HEK293T (cell line): Measurements from ENCODE around the gene DOK3.

ENCODE experiments used
- CTCF ChIA-PET: fragments of 350-600 bp; formaldehyde crosslinking; extraction: SDS; loops from one replicate; lab custom pipeline; 2021; ENCODE audit warnings: antibody characterized with exemption, inconsistent platforms; lab: Yijun Ruan, JAX
- POLR2A ChIA-PET: fragments of 350-600 bp; formaldehyde crosslinking; extraction: SDS; loops from one replicate; lab custom pipeline; 2020; ENCODE audit warnings: antibody characterized with exemption, inconsistent platforms; lab: Yijun Ruan, JAX
- DNase-seq: peaks from one replicate; pipeline ENCODE4 v3.0.0; 2012; ENCODE audit warnings: mixed read lengths; ENCODE audit errors: extremely low spot score
- ARNT ChIP-seq: fragments of 450-650 bp; IDR thresholded peaks from 2 replicates; pipeline ENCODE4 v1.6.1; 2017; ENCODE audit warnings: mild to moderate bottlenecking
- BHLHE40 ChIP-seq: fragments of 450-650 bp; IDR thresholded peaks from 2 replicates; pipeline ENCODE4 v1.6.1; 2016; ENCODE audit warnings: mild to moderate bottlenecking, moderate library complexity, borderline replicate concordance
- CTBP1 ChIP-seq: fragments of 450-650 bp; IDR thresholded peaks from 2 replicates; pipeline ENCODE4 v1.6.1; 2016; ENCODE audit warnings: borderline replicate concordance
- ELF4 ChIP-seq: fragments of 450-650 bp; IDR thresholded peaks from 2 replicates; pipeline ENCODE4 v1.6.1; 2017; ENCODE audit warnings: antibody characterized with exemption
- FOXA1 ChIP-seq: fragments of 450-650 bp; IDR thresholded peaks from 2 replicates; pipeline ENCODE4 v1.6.1; 2016; ENCODE audit warnings: mild to moderate bottlenecking
- FOXK2 ChIP-seq: fragments of 450-650 bp; IDR thresholded peaks from 2 replicates; pipeline ENCODE4 v1.6.1; 2016; ENCODE audit warnings: mild to moderate bottlenecking
- FOXM1 ChIP-seq: fragments of 450-650 bp; IDR thresholded peaks from 2 replicates; pipeline ENCODE4 v1.6.1; 2017; ENCODE audit warnings: mild to moderate bottlenecking, borderline replicate concordance
- HDGF ChIP-seq: fragments of 450-650 bp; IDR thresholded peaks from 2 replicates; pipeline ENCODE4 v1.6.1; 2017; ENCODE audit warnings: antibody characterized with exemption, borderline replicate concordance
- L3MBTL2 ChIP-seq: fragments of 450-650 bp; conservative IDR thresholded peaks from 2 replicates; pipeline ENCODE4 v1.6.1; 2016; ENCODE audit warnings: mild to moderate bottlenecking
- LEF1 ChIP-seq: fragments of 450-650 bp; IDR thresholded peaks from 2 replicates; pipeline ENCODE4 v1.6.1; 2017; ENCODE audit warnings: mild to moderate bottlenecking, borderline replicate concordance
- NFRKB ChIP-seq: fragments of 450-650 bp; IDR thresholded peaks from 2 replicates; pipeline ENCODE4 v1.6.1; 2016; ENCODE audit warnings: mild to moderate bottlenecking, moderate library complexity
- SP1 ChIP-seq: fragments of 450-650 bp; IDR thresholded peaks from 2 replicates; pipeline ENCODE4 v1.6.1; 2017
- SUZ12 ChIP-seq: fragments of 450-650 bp; IDR thresholded peaks from 2 replicates; pipeline ENCODE4 v1.6.1; 2016; ENCODE audit warnings: mild to moderate bottlenecking
- TARDBP ChIP-seq: fragments of 450-650 bp; IDR thresholded peaks from 2 replicates; pipeline ENCODE4 v1.6.1; 2016
- ZNF384 ChIP-seq: fragments of 450-650 bp; IDR thresholded peaks from 2 replicates; pipeline ENCODE4 v1.6.1; 2016
- TF ChIP-seq, protein P1 (sequence below): fragments of 450-650 bp; IDR thresholded peaks from 2 replicates; pipeline ENCODE4 v1.6.1; 2016

The DOK3 gene

DNA sequence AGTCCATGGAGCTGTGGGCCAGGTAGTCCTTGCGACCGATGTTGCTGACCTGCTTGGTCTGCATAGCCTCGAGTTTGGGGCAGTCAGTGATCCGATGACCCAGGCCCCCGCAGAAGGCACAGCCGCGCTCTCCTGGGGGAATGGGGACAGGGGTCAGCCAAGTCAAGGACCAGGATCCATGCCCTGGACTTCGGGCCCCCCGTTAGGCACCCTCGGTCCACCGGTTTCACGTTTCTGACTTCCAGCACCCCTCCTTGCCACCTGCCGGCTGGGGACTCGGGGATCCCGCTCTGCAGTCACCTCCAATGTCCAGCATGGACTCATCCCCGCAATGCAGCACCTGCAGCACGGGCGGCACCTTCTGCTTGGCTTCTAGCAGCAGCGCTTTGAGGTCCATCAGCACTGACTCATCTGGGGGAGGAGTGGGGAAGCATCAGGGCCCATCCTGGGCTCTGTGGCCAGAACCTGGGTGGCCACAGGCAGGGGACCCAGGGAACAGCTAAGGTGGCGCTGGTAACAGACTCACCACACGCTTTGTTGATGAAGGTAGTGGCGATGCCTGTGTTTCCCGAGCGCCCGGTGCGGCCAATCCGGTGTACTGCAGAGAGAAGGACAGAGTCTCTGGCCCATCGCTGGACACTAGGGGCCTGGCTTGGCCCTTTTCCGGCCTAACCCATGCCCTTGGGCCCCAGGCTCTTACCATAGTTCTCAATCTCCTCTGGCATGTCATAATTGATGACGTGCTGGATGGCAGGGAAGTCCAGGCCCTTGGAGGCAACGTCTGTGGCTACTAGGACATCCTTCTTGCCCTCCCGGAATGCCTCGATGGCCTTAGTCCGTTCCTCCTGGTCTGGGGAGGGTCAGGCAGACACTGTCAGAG is 2.4 kb upstream of the DOK3 start:
- CTCF ChIA-PET = interaction anchor here (1.5 kb wide), 2 partner anchors 11 to 55 kb away, joined by 3 to 5 read pairs; no protein-coding TSS in a partner anchor

DNA sequence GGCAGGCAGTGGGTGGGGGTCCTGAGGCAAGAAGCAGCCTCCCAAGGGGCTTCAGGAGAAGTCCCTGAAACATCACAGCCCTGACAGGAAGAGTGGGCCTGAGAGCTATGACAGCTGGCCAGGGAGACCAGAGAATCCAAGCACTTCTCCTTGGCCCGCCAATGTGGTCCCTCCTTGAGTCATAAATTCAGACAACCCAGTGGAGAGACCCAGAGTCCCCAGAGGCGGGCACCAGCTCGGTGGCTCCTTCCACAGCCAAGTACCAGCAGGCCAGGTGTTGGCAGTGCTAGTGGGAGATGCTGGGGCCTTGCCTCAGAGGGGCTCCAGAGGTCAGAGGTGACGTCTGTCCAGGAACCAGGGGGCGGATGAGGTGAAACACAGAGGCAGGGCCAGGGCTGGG is 1.6 kb upstream of the DOK3 start:
- no peak for DNase-seq
- TF ChIP-seq FOXM1 (no peak), ZNF384 (no peak)
- ChIA-PET POLR2A (interaction anchor here (1.0 kb wide), 1 partner anchor 14 kb away, joined by 5 read pairs; the partner anchor contains the start of gene PDLIM7), CTCF (interaction anchor here (1.5 kb wide), 2 partner anchors 10 to 54 kb away, joined by 3 to 5 read pairs; no protein-coding TSS in a partner anchor)

More for the DNA sequence above, 2.4 kb upstream of the DOK3 start:
- no peak for TF ChIP-seq NFRKB
- no peak for TF ChIP-seq HDGF
- TF ChIP-seq ZNF384 = no peak
- TF ChIP-seq TARDBP = no peak
- TF ChIP-seq L3MBTL2 = no peak
- no peak for TF ChIP-seq BHLHE40
- no peak for TF ChIP-seq FOXK2
- TF ChIP-seq SUZ12 = no peak
- TF ChIP-seq FOXA1 = no peak
- TF ChIP-seq ELF4 = no peak
- TF ChIP-seq, protein P1, sequence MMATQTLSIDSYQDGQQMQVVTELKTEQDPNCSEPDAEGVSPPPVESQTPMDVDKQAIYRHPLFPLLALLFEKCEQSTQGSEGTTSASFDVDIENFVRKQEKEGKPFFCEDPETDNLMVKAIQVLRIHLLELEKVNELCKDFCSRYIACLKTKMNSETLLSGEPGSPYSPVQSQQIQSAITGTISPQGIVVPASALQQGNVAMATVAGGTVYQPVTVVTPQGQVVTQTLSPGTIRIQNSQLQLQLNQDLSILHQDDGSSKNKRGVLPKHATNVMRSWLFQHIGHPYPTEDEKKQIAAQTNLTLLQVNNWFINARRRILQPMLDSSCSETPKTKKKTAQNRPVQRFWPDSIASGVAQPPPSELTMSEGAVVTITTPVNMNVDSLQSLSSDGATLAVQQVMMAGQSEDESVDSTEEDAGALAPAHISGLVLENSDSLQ = no peak
- no peak for TF ChIP-seq FOXM1
- TF ChIP-seq ARNT = no peak
- no peak for TF ChIP-seq SP1
- TF ChIP-seq CTBP1 = no peak
- TF ChIP-seq LEF1 = no peak
- POLR2A ChIA-PET = no interaction called here
- no peak for DNase-seq

DNA sequence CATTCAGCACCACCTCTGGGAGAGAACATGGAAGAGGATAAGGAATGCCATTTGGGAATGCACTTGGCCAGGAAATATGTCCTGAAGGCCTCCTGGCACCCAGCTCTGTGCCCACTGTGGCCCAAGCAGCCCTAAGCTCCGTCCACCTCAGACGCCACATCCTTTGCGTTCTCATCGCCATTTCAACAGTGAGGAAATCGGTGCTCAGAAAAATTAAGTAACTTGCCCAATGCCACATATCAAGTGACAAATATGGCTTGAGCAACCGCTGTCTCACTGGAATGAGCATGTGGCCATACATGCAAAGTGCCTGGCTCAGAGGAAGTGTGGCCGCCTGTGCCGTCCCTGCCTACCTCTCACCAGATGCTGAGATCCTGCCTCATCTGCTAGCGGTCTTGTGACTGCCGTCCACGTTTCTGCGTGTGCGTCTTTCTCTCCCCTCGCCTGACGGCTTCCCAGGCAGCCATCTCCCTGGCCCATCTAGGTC is 984 bp upstream of the DOK3 start:
- DNase-seq = no peak
- POLR2A ChIA-PET = interaction anchor here (1.0 kb wide), 1 partner anchor 13 kb away, joined by 5 read pairs; the partner anchor contains the start of gene PDLIM7
- no peak for TF ChIP-seq SP1
- TF ChIP-seq, protein P1 = no peak
- TF ChIP-seq ELF4 = no peak
- no peak for TF ChIP-seq TARDBP
- no peak for TF ChIP-seq FOXK2
- no peak for TF ChIP-seq CTBP1
- TF ChIP-seq HDGF = no peak
- no peak for TF ChIP-seq LEF1
- TF ChIP-seq FOXA1 = no peak
- TF ChIP-seq ARNT = no peak
- no peak for TF ChIP-seq L3MBTL2
- no peak for TF ChIP-seq NFRKB
- TF ChIP-seq BHLHE40 = no peak
- no peak for TF ChIP-seq FOXM1
- no peak for TF ChIP-seq ZNF384
- no peak for TF ChIP-seq SUZ12
- CTCF ChIA-PET = interaction anchor here (1.5 kb wide), 2 partner anchors 9 to 53 kb away, joined by 3 to 5 read pairs; no protein-coding TSS in a partner anchor

DNA sequence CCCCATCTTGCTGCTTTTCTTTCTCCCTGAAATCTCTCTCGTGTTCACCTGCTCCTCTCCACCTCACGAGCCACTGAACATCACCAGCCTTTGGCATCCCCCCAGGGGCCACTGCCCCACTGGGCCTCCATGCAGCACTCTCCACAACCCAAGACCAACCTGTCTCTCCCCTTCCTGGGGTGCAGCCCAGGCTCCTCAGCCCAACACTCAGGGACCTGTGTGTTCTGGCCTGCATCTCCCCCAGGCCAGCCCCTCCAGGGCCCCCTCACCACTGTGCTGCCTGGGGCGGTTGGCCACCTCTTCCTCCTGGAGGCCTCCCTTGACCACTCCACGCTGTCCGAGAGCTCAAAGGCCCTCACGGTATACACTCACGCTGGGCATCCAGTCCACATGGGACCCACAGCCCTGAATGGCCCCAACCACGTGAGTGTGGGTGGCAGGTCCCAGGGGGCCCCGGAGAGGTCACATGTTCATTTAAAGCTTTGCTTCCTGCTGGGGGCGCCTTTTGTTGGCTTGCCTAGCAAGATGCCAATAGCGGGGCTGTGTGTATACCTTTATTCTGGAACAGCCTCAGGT is 453 bp upstream of the DOK3 start:
- TF ChIP-seq FOXK2 = no peak
- TF ChIP-seq BHLHE40 = no peak
- TF ChIP-seq TARDBP = no peak
- TF ChIP-seq HDGF = no peak
- TF ChIP-seq SP1 = no peak
- TF ChIP-seq FOXM1 = no peak
- no peak for TF ChIP-seq CTBP1
- TF ChIP-seq LEF1 = no peak
- TF ChIP-seq ZNF384 = no peak
- TF ChIP-seq, protein P1 = no peak
- TF ChIP-seq NFRKB = no peak
- TF ChIP-seq ARNT = no peak
- no peak for TF ChIP-seq FOXA1
- TF ChIP-seq SUZ12 = no peak
- TF ChIP-seq L3MBTL2 = no peak
- no peak for TF ChIP-seq ELF4
- no peak for DNase-seq
- CTCF ChIA-PET = no interaction called here
- POLR2A ChIA-PET = interaction anchor here (1.2 kb wide), 1 partner anchor 12 kb away, joined by 3 read pairs; no protein-coding TSS in a partner anchor

DNA sequence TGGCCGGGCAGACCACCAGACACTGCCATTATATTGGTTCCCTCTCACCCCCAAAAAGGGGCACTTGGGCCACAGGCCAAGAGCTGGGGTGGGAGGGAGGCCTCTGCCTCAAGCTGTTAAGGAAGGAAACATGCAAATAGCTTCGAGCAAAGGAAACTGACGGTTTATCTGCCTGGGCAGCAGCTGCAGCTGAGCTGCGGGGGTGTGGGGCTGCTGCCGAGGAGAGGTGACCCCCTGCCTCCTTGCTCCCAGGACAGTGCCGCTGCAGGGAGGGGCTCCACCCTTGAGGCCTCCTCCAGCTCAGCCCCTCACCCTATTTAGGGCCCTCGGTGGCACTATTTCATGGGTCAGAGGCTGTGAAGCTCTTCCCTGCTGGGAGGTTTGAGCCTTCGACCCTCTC is 789 bp downstream of the DOK3 start:
- no peak for DNase-seq
- TF ChIP-seq NFRKB (no peak), SP1 (no peak), SUZ12 (no peak), FOXM1 (no peak), ARNT (no peak), L3MBTL2 (no peak), LEF1 (no peak), FOXK2 (no peak), ZNF384 (no peak), BHLHE40 (no peak), FOXA1 (no peak), HDGF (no peak), ELF4 (no peak), TARDBP (no peak), CTBP1 (no peak)
- TF ChIP-seq, protein P1 = no peak
- ChIA-PET CTCF (interaction anchor here (0.7 to 1.8 kb wide), 2 partner anchors 10 to 118 kb away, joined by 3 read pairs; no protein-coding TSS in a partner anchor), POLR2A (interaction anchor here (0.6 to 1.6 kb wide), 3 partner anchors 9 to 16 kb away, joined by 3 read pairs; no protein-coding TSS in a partner anchor)
